Astrocyte (in vitro differentiated cells and primary cell): ENCODE data around the gene PALM3. TPM values are rescaled to one million over a fixed set of nuclear protein-coding genes. Genes with fewer than 3 reads are reported as not detected.

ENCODE experiments used
- DNase-seq: peaks from one replicate; pipeline ENCODE4 v3.0.0-alpha.2; 2010; ENCODE audit warnings: low read depth
- FAIRE-seq: peaks from 2 replicates; lab custom pipeline; 2011; peaks lifted over from hg19 to GRCh38; lab: Jason Lieb, UNC
- H2AFZ ChIP-seq: 2 replicates; pipeline ENCODE4 v1.6.0; 2012; ENCODE audit warnings: low read depth, low read length, inconsistent platforms
- H3K27ac ChIP-seq: 2 replicates; pipeline ENCODE4 v1.5.1; 2011; ENCODE audit warnings: low read depth, low read length, inconsistent platforms
- H3K27me3 ChIP-seq: 2 replicates; pipeline ENCODE4 v1.6.0; 2011; ENCODE audit warnings: low read length, inconsistent platforms; ENCODE audit not compliant: insufficient read depth
- H3K36me3 ChIP-seq: 2 replicates; pipeline ENCODE4 v1.5.1; 2011; ENCODE audit warnings: low read length, inconsistent platforms; ENCODE audit not compliant: insufficient read depth
- H3K4me1 ChIP-seq: 2 replicates; pipeline ENCODE4 v1.5.1; 2011; ENCODE audit warnings: low read length, inconsistent platforms; ENCODE audit not compliant: insufficient read depth
- H3K4me2 ChIP-seq: 2 replicates; pipeline ENCODE4 v1.6.0; 2012; ENCODE audit warnings: low read length, inconsistent platforms
- H3K4me3 ChIP-seq: 2 replicates; pipeline ENCODE4 v1.5.1; 2011; ENCODE audit warnings: low read depth, mild to moderate bottlenecking, low read length, inconsistent platforms; ENCODE audit not compliant: insufficient read depth
- H3K79me2 ChIP-seq: 2 replicates; pipeline ENCODE4 v1.6.0; 2012; ENCODE audit warnings: mild to moderate bottlenecking, low read length, inconsistent platforms; ENCODE audit not compliant: insufficient read depth
- H3K9ac ChIP-seq: 2 replicates; pipeline ENCODE4 v1.6.0; 2012; ENCODE audit warnings: mild to moderate bottlenecking, low read length, inconsistent platforms
- H3K9me3 ChIP-seq: 2 replicates; pipeline ENCODE4 v1.5.1; 2012; ENCODE audit warnings: low read depth, mild to moderate bottlenecking, low read length, inconsistent platforms; ENCODE audit not compliant: insufficient read depth
- H4K20me1 ChIP-seq: 2 replicates; pipeline ENCODE4 v1.6.0; 2012; ENCODE audit warnings: low read length, inconsistent platforms; ENCODE audit not compliant: insufficient read depth
- H3K27ac Mint-ChIP-seq: one replicate; pipeline ENCODE4 v1.8.0; 2021; ENCODE audit warnings: mild to moderate bottlenecking, mixed read lengths; ENCODE audit not compliant: unreplicated experiment
- H3K27me3 Mint-ChIP-seq: one replicate; pipeline ENCODE4 v1.8.0; 2021; ENCODE audit warnings: low read depth, mixed read lengths; ENCODE audit not compliant: unreplicated experiment
- H3K36me3 Mint-ChIP-seq: one replicate; pipeline ENCODE4 v1.8.0; 2021; ENCODE audit warnings: low read depth, mixed read lengths; ENCODE audit not compliant: unreplicated experiment
- H3K4me1 Mint-ChIP-seq: one replicate; pipeline ENCODE4 v1.8.0; 2021; ENCODE audit warnings: low read depth, mixed read lengths; ENCODE audit not compliant: unreplicated experiment
- H3K4me3 Mint-ChIP-seq: one replicate; pipeline ENCODE4 v1.8.0; 2021; ENCODE audit warnings: mild to moderate bottlenecking, moderate library complexity, mixed read lengths; ENCODE audit not compliant: unreplicated experiment
- H3K9me3 Mint-ChIP-seq: one replicate; pipeline ENCODE4 v1.8.0; 2021; ENCODE audit warnings: mild to moderate bottlenecking, mixed read lengths; ENCODE audit not compliant: unreplicated experiment
- EZH2 ChIP-seq: IDR thresholded peaks from 2 replicates; pipeline ENCODE4 v1.6.1; 2012; ENCODE audit warnings: mild to moderate bottlenecking, low read length, inconsistent platforms; ENCODE audit not compliant: insufficient read depth
- total RNA-seq: library from RNA; stranded (reverse); gene quantifications from 2 replicates; pipeline ENCODE4 v1.2.1, GENCODE V29; 2021
- TF ChIP-seq, protein P1 (sequence below): IDR thresholded peaks from 2 replicates; pipeline ENCODE4 v1.5.1; 2011; ENCODE audit warnings: low read depth, mild to moderate bottlenecking, inconsistent platforms, low read length, moderate library complexity; ENCODE audit not compliant: insufficient read depth

Gene PALM3
- total RNA-seq, 1 donor from 2014 or later = 1.6 TPM

DNA sequence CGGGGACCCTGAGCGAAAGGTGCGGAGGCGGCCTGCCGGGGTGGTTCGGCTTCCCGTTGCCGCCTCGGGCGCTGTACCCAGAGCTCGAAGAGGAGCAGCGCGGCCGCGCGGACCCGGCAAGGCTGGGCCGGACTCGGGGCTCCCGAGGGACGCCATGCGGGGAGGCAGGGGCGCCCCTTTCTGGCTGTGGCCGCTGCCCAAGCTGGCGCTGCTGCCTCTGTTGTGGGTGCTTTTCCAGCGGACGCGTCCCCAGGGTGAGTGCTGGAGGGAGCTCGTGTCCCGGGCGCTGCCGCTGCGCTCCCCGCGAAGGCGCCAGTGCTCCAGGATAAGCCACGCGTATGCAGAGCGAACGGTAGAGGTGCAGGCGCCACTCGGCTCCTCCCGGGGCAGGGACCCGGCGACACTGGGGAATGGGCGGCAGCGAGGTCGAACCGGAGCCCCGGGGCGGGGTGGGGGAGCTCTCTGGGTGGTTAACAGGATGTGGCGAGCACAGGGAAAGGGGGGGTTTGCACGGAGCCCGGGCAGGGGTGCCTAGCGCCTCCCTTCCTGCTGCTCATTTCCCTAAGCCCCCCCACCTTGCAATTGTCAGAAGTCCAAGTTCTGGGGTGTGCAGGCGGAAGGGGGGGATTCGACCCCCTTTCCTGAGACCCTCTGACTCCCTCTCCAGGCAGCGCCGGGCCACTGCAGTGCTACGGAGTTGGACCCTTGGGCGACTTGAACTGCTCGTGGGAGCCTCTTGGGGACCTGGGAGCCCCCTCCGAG lies 30.0 kb downstream of the PALM3 start, which contains the start of gene IL27RA:
Gene IL27RA, plus strand, starts transcription at position 44 of the 762 bp plus-strand sequence. Its CDS starts 111 bp downstream, at position 155.
- TF ChIP-seq EZH2 = no peak
- TF ChIP-seq, protein P1, sequence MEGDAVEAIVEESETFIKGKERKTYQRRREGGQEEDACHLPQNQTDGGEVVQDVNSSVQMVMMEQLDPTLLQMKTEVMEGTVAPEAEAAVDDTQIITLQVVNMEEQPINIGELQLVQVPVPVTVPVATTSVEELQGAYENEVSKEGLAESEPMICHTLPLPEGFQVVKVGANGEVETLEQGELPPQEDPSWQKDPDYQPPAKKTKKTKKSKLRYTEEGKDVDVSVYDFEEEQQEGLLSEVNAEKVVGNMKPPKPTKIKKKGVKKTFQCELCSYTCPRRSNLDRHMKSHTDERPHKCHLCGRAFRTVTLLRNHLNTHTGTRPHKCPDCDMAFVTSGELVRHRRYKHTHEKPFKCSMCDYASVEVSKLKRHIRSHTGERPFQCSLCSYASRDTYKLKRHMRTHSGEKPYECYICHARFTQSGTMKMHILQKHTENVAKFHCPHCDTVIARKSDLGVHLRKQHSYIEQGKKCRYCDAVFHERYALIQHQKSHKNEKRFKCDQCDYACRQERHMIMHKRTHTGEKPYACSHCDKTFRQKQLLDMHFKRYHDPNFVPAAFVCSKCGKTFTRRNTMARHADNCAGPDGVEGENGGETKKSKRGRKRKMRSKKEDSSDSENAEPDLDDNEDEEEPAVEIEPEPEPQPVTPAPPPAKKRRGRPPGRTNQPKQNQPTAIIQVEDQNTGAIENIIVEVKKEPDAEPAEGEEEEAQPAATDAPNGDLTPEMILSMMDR = peak; percentile 40
- peak within 1 kb of the TSS; percentile 96 for H2AFZ ChIP-seq
- Mint-ChIP-seq H3K27ac (no peak within 1 kb of the TSS), H3K27me3 (peaks cover 16% of the 10 kb centered on the region), H3K9me3 (no peaks in the 10 kb centered on the region), H3K36me3 (no peaks in the 10 kb centered on the region), H3K4me1 (no peaks in the 10 kb centered on the region), H3K4me3 (peak within 1 kb of the TSS; percentile 83)
- H3K79me2 ChIP-seq = no peaks in the 10 kb centered on the region
- no peaks in the 10 kb centered on the region for H4K20me1 ChIP-seq
- peak within 1 kb of the TSS; percentile 98 for H3K4me2 ChIP-seq
- no peak within 1 kb of the TSS for H3K27ac ChIP-seq
- DNase-seq (peak; percentile 37), FAIRE-seq (no peak)
- peak within 1 kb of the TSS; percentile 75 for H3K9ac ChIP-seq
- H3K27me3 ChIP-seq = no peaks in the 10 kb centered on the region
- no peaks in the 10 kb centered on the region for H3K9me3 ChIP-seq
- H3K4me3 ChIP-seq = peak within 1 kb of the TSS; percentile 66
- no peaks in the 10 kb centered on the region for H3K36me3 ChIP-seq
- peaks cover 2% of the 10 kb centered on the region for H3K4me1 ChIP-seq

DNA sequence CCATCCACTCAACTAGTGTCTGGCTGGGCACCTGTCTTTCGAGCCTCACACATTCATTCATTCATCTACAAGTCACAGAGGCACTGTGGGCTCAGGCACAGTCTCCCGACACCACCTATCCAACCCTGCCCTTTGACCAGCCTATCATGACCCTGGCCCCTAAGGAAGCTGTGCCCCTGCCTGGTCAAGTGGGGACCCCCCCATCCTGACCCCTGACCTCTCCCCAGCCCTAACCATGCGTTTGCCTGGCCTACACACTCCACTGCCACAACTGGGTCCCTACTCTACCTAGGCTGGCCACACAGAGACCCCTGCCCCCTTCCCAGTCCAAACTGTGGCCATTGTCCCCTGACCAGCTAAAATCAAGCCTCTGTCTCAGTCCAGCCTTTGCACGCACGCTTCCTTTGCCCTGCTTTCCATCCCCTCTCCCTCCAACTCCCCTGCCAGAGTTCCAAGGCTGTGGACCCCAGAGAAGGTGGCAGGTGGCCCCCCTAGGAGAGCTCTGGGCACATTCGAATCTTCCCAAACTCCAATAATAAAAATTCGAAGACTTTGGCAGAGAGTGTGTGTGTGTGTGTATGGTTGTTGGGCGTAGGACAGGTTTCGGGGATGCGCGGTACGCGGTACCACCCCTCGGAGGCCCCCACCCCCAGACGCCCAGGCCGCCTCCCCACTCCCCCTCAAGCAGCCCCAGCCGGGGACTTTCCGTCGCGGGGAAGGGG lies 30.7 kb downstream of the PALM3 start:
- H3K9me3 Mint-ChIP-seq = no peaks in the 10 kb centered on the region
- Histone ChIP-seq H3K9me3 (no peaks in the 10 kb centered on the region), H3K4me1 (peaks cover 2% of the 10 kb centered on the region), H2AFZ (peak overlapping the region; percentile 96), H3K36me3 (no peaks in the 10 kb centered on the region), H3K27me3 (no peaks in the 10 kb centered on the region), H4K20me1 (no peaks in the 10 kb centered on the region), H3K27ac (no peak overlapping the region), H3K9ac (peak overlapping the region; percentile 75), H3K4me3 (peak overlapping the region; percentile 66), H3K79me2 (no peaks in the 10 kb centered on the region), H3K4me2 (peak overlapping the region; percentile 98)
- H3K27me3 Mint-ChIP-seq = peaks cover 16% of the 10 kb centered on the region
- H3K27ac Mint-ChIP-seq = no peak overlapping the region
- H3K36me3 Mint-ChIP-seq = no peaks in the 10 kb centered on the region
- H3K4me3 Mint-ChIP-seq = peak overlapping the region; percentile 80
- DNase-seq (no peak), FAIRE-seq (no peak)
- TF ChIP-seq, protein P1 = no peak
- TF ChIP-seq EZH2 = no peak
- no peaks in the 10 kb centered on the region for H3K4me1 Mint-ChIP-seq
